PFSK-1 (cell line): ENCODE measurements around the gene NUDT16.

Experiments used
- FOXP2 ChIP-seq: optimal IDR thresholded peaks from 2 replicates; pipeline ENCODE3; 2011; ENCODE audit warnings: borderline replicate concordance, control low read depth, inconsistent platforms; ENCODE audit not compliant: insufficient read depth; ENCODE audit errors: extremely low read length, extremely low read depth
- POLR2AphosphoS5 ChIP-seq: IDR thresholded peaks from 2 replicates; pipeline ENCODE4 v1.6.1; 2012; ENCODE audit warnings: low read depth, mild to moderate bottlenecking, control low read depth, low read length, moderate library complexity
- REST ChIP-seq, 2 experiments: IDR thresholded peaks; 2 replicates each; pipeline versions ENCODE4 v1.6.1 to v1.8.0; 2011 to 2012; ENCODE audit warnings: low read depth in 2 of 2, low read length in 2 of 2, control low read depth in 1 of 2, inconsistent platforms in 1 of 2, mild to moderate bottlenecking in 1 of 2, moderate library complexity in 1 of 2; ENCODE audit not compliant: insufficient read depth in 1 of 2
- SIN3A ChIP-seq: IDR thresholded peaks from 2 replicates; pipeline ENCODE4 v1.6.1; 2012; ENCODE audit warnings: mild to moderate bottlenecking, low read length, moderate library complexity, borderline replicate concordance; ENCODE audit not compliant: insufficient read depth
- TAF1 ChIP-seq: IDR thresholded peaks from 2 replicates; pipeline ENCODE4 v1.6.1; 2012; ENCODE audit warnings: low read length, control low read depth, borderline replicate concordance; ENCODE audit not compliant: insufficient read depth

NUDT16 gene

GRCh38 chr3:131371688-131372066 lies 9.9 kb upstream of the NUDT16 start:
- no peak for TF ChIP-seq FOXP2
- TF ChIP-seq REST (IDR thresholded peaks at IDR 0.05; ENCODE audit: insufficient read depth in 1 of 2, low read depth in 2 of 2, low read length in 2 of 2) = no peak
- no peak for TF ChIP-seq POLR2AphosphoS5
- TF ChIP-seq SIN3A = no peak
- no peak for TF ChIP-seq TAF1

GRCh38 chr3:131374741-131375140 lies 6.8 kb upstream of the NUDT16 start:
- no peak for TF ChIP-seq FOXP2
- TF ChIP-seq REST (IDR thresholded peaks at IDR 0.05; ENCODE audit: insufficient read depth in 1 of 2, low read depth in 2 of 2, low read length in 2 of 2) = no peak
- no peak for TF ChIP-seq POLR2AphosphoS5
- no peak for TF ChIP-seq TAF1
- no peak for TF ChIP-seq SIN3A

- TF ChIP-seq REST (IDR thresholded peaks at IDR 0.05; ENCODE audit: insufficient read depth in 1 of 2, low read depth in 2 of 2, low read length in 2 of 2) (no peak), SIN3A (no peak), FOXP2 (no peak), TAF1 (no peak), POLR2AphosphoS5 (no peak)
These were observed 5.0 kb downstream of the NUDT16 start for GRCh38 chr3:131386429-131387165.

GRCh38 chr3:131387796-131388489 lies 6.4 kb downstream of the NUDT16 start:
- TF ChIP-seq REST (IDR thresholded peaks at IDR 0.05; ENCODE audit: insufficient read depth in 1 of 2, low read depth in 2 of 2, low read length in 2 of 2) (no peak), SIN3A (no peak), TAF1 (no peak), FOXP2 (no peak), POLR2AphosphoS5 (no peak)
